NT2/D1 (cell line): ENCODE measurements around the gene RIN1.
"Not testable (repeated sequence)": the region's sequence is repeated elsewhere in the genome, so short reads cannot be mapped to it uniquely, and the experiment has no call there.

ENCODE experiments used
- SUZ12 ChIP-seq: IDR thresholded peaks from 2 replicates; pipeline ENCODE4 v1.6.1; 2011; ENCODE audit not compliant: insufficient read length, insufficient read depth; ENCODE audit errors: extremely low read depth
- YY1 ChIP-seq: IDR thresholded peaks from 2 replicates; pipeline ENCODE4 v1.6.1; 2011; ENCODE audit not compliant: insufficient read length, insufficient read depth
- ZNF274 ChIP-seq: IDR thresholded peaks from 2 replicates; pipeline ENCODE4 v1.6.1; 2011; ENCODE audit warnings: mild to moderate bottlenecking, low read depth, low read length

GRCh38 chr11:66384316-66384715 lies 48.1 kb upstream of the RIN1 start:
- TF ChIP-seq ZNF274, YY1, SUZ12: not testable (repeated sequence)
